ENCODE measurements around the gene RPA1. TPM values are rescaled to one million over a fixed set of nuclear protein-coding genes. Genes with fewer than 3 reads are reported as not detected.

RPA1 gene
- total and polyA plus RNA-seq, 10 of the 15 experiments (the other 5 are each of a cell fraction or from before 2014, with no cell fraction given) = 35.9 to 198 (median 71.2) TPM

DNA sequence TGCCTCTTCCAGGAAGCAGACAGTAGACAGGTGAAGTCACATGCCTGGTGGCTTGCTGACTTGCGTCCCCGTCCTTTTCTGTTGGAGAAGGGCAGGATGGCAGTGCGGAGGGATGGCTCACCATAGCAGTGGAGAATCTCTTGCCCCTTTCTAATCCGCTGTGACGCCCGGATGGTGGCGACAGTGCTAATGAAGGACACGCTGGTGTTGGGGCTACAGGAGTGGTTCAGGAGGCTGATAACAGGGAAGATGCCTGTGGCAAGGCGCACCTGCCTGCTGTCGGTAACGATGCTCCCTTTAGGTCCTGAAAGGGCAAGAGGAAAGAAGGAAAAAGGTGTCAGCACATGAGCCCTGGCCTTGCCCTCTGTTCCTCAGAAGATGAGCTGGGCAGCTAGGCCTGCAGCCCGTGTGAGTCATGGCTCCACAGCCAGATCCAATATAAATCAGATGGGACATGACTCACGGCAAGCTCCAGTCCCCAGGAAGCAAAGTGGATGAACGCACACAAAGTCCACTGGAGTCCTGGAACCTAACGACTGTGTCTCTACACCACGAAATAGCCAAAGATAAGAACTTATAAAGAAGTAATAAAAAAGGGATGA lies 42.4 kb upstream of the RPA1 start (continued):
- TF ChIP-seq PAX5 (IDR thresholded peaks at IDR 0.05; ENCODE audit: borderline replicate concordance, low read depth, low read length) = no peak
- TF ChIP-seq, protein P1, sequence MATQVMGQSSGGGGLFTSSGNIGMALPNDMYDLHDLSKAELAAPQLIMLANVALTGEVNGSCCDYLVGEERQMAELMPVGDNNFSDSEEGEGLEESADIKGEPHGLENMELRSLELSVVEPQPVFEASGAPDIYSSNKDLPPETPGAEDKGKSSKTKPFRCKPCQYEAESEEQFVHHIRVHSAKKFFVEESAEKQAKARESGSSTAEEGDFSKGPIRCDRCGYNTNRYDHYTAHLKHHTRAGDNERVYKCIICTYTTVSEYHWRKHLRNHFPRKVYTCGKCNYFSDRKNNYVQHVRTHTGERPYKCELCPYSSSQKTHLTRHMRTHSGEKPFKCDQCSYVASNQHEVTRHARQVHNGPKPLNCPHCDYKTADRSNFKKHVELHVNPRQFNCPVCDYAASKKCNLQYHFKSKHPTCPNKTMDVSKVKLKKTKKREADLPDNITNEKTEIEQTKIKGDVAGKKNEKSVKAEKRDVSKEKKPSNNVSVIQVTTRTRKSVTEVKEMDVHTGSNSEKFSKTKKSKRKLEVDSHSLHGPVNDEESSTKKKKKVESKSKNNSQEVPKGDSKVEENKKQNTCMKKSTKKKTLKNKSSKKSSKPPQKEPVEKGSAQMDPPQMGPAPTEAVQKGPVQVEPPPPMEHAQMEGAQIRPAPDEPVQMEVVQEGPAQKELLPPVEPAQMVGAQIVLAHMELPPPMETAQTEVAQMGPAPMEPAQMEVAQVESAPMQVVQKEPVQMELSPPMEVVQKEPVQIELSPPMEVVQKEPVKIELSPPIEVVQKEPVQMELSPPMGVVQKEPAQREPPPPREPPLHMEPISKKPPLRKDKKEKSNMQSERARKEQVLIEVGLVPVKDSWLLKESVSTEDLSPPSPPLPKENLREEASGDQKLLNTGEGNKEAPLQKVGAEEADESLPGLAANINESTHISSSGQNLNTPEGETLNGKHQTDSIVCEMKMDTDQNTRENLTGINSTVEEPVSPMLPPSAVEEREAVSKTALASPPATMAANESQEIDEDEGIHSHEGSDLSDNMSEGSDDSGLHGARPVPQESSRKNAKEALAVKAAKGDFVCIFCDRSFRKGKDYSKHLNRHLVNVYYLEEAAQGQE (IDR thresholded peaks at IDR 0.05; ENCODE audit: low read depth, low read length) = no peak

DNA sequence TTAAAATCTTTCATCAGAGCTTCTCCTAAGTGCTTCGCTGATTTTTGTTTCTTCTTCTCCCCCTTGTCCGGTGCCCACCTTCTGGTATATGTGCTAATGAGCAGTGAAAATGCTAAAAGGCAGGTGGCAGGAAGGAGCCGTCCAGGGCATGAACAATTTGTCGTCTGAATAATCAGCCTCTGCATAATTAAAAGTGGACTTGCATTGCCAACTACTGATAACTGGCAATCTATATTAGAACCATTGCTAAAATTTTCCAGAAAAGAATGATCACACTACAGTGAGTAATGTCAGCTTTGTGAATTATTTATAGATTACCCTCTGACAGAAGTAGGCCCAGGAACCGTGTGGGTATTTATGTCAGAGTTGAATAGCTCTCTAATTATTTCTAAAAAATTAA lies 39.9 kb upstream of the RPA1 start:
- RAD21 ChIA-PET (ENCODE audit: unreplicated experiment) = interaction anchor here (1.4 kb wide), 1 partner anchor 45 kb away, joined by 4 read pairs; no protein-coding TSS in a partner anchor
- intact Hi-C loops (cut with micrococcal nuclease; ENCODE audit: unreplicated experiment) = loop anchor here (10.0 kb wide), 1 partner anchor 125 kb away; no protein-coding TSS in a partner anchor
- no peaks in the 10 kb centered on the region for H3K79me2 ChIP-seq (ENCODE audit: control insufficient read depth, insufficient read depth, low read length)
- TF ChIP-seq CHD4 (IDR thresholded peaks at IDR 0.05) (no peak), TBL1XR1 (IDR thresholded peaks at IDR 0.05; ENCODE audit: low read depth, low read length) (no peak), CREB1 (IDR thresholded peaks at IDR 0.05; ENCODE audit: low read depth) (no peak), BHLHE40 (IDR thresholded peaks at IDR 0.05; ENCODE audit: borderline replicate concordance in 1 of 2, low read depth in 2 of 2, low read length in 1 of 2) (no peak), NR2C2 (IDR thresholded peaks at IDR 0.05; ENCODE audit: borderline replicate concordance, control insufficient read depth, insufficient read length, low read depth) (no peak), POU2F2 (IDR thresholded peaks at IDR 0.05; ENCODE audit: borderline replicate concordance, low read depth, low read length) (no peak), ZNF622 (IDR thresholded peaks at IDR 0.05) (no peak), MYC (IDR thresholded peaks at IDR 0.05; ENCODE audit: insufficient read depth, insufficient read length, insufficient replicate concordance, low read length, severe bottlenecking) (no peak)
- TF ChIP-seq, protein P2, sequence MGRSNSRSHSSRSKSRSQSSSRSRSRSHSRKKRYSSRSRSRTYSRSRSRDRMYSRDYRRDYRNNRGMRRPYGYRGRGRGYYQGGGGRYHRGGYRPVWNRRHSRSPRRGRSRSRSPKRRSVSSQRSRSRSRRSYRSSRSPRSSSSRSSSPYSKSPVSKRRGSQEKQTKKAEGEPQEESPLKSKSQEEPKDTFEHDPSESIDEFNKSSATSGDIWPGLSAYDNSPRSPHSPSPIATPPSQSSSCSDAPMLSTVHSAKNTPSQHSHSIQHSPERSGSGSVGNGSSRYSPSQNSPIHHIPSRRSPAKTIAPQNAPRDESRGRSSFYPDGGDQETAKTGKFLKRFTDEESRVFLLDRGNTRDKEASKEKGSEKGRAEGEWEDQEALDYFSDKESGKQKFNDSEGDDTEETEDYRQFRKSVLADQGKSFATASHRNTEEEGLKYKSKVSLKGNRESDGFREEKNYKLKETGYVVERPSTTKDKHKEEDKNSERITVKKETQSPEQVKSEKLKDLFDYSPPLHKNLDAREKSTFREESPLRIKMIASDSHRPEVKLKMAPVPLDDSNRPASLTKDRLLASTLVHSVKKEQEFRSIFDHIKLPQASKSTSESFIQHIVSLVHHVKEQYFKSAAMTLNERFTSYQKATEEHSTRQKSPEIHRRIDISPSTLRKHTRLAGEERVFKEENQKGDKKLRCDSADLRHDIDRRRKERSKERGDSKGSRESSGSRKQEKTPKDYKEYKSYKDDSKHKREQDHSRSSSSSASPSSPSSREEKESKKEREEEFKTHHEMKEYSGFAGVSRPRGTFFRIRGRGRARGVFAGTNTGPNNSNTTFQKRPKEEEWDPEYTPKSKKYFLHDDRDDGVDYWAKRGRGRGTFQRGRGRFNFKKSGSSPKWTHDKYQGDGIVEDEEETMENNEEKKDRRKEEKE (IDR thresholded peaks at IDR 0.05) = no peak

More for the DNA sequence above, 39.9 kb upstream of the RPA1 start:
- in situ Hi-C loops (cut with MboI) = no loop called here
- Histone ChIP-seq H4K20me1 (ENCODE audit: control insufficient read depth, insufficient read depth) (no peaks in the 10 kb centered on the region), H3K27me3 (replicated peaks in 1 of 2; ENCODE audit: control insufficient read depth in 2 of 2, insufficient read depth in 2 of 2, low read length in 1 of 2) (no peaks in the 10 kb centered on the region), H3K9ac (ENCODE audit: control insufficient read depth, insufficient read depth, low read length) (no peak overlapping the region), H3K9me3 (replicated peaks; ENCODE audit: control insufficient read depth, insufficient read depth, low read length) (no peaks in the 10 kb centered on the region), H2AFZ (ENCODE audit: control insufficient read depth, low read depth, low read length) (no peak overlapping the region), H3K27ac (ENCODE audit: control insufficient read depth, insufficient read depth) (no peak overlapping the region), H3K4me2 (ENCODE audit: control insufficient read depth, insufficient read depth) (no peak overlapping the region), H3K4me3 (no peak overlapping the region), H3K4me1 (ENCODE audit: control insufficient read depth, insufficient read depth, low read length) (no peaks in the 10 kb centered on the region), H3K36me3 (ENCODE audit: control insufficient read depth in 2 of 2, insufficient read depth in 2 of 2, low read length in 1 of 2) (peaks cover 7 to 12% of the 10 kb centered on the region in 2 experiments)
- POLR2A ChIA-PET = interaction anchor here (0.6 kb wide), 1 partner anchor 74 kb away, joined by 3 read pairs; no protein-coding TSS in a partner anchor
- ATAC-seq (peak; percentile 54), FAIRE-seq (no peak), DNase-seq (ENCODE audit: low read depth, low spot score) (no peak)
- BruUV-seq (replicated peaks) = no TSS peak
- SMC1A ChIA-PET (ENCODE audit: uncharacterized antibody, unreplicated experiment) = interaction anchor here (0.9 to 1.3 kb wide), 4 partner anchors 17 to 73 kb away, joined by 3 to 4 read pairs (median 3); no protein-coding TSS in a partner anchor
- WGBS (ENCODE audit: insufficient coverage, insufficient replicate concordance, low lambda C conversion rate, missing lambda C conversion rate) = 67% methylated on average over 5 of the region's 5 CpGs
- CTCF ChIA-PET = interaction anchor here (0.7 to 1.6 kb wide), 3 partner anchors 68 to 471 kb away, joined by 3 to 14 read pairs (median 6); no protein-coding TSS in a partner anchor
